GM15510 (cell line): ENCODE measurements around the gene PGRMC2.
A peak's percentile ranks its signal among the peaks of the same experiment; 100 is the strongest.

Source experiments
- POLR2A ChIP-seq: IDR thresholded peaks from 3 replicates; pipeline ENCODE4 v1.6.1; 2011; ENCODE audit warnings: borderline replicate concordance; ENCODE audit not compliant: insufficient read length; ENCODE audit errors: extremely low read depth

The PGRMC2 gene

GRCh38 chr4:128307123-128307571 is 19.5 kb upstream of the PGRMC2 start:
- no peak for TF ChIP-seq POLR2A

DNA sequence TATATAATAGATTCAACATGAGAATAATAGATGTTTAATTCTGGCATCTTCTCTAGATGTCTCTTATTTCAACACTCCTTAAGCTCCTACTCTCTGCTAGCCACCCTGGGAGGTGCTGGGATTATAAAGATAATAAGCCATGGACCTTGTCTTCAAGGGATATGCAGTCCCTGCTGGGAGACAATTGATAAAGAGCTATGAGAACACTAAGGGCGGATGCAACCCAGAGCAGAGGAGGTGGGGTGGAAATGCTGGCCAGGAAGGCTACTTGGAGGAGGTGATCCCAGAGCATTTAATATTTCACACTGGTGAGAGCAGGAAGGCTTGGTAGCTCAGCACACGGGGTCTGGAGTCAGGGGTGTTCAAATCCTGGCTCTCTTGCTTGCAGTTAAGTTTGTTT is 18.3 kb upstream of the PGRMC2 start:
- TF ChIP-seq POLR2A = no peak

- no peak for TF ChIP-seq POLR2A
Measured at GRCh38 chr4:128303986-128304385, 16.4 kb upstream of the PGRMC2 start.

- no peak for TF ChIP-seq POLR2A
Measured at GRCh38 chr4:128303405-128303785, 15.8 kb upstream of the PGRMC2 start.

- no peak for TF ChIP-seq POLR2A
Measured at GRCh38 chr4:128301979-128302378, 14.4 kb upstream of the PGRMC2 start.

- no peak for TF ChIP-seq POLR2A
Measured at GRCh38 chr4:128299848-128300247, 12.2 kb upstream of the PGRMC2 start.

DNA sequence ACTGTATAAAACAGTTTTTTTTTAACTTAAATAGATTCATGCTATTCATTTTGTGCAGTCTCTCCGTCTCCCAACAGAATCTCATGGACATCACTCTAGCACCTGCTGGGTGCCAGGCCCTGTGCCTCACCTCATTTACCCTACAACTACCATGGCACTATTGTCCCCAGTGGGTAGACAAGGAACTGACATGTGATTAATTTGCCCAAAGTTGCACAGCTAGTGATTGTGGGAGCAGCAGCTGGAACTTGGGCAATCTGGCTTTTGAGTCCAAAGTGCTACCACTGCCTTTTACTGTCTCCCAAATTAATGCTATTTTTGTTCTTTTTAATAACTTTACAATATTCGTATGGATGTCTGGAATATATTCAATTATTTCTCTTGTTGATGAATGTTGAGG is 11.2 kb upstream of the PGRMC2 start:
- no peak for TF ChIP-seq POLR2A

DNA sequence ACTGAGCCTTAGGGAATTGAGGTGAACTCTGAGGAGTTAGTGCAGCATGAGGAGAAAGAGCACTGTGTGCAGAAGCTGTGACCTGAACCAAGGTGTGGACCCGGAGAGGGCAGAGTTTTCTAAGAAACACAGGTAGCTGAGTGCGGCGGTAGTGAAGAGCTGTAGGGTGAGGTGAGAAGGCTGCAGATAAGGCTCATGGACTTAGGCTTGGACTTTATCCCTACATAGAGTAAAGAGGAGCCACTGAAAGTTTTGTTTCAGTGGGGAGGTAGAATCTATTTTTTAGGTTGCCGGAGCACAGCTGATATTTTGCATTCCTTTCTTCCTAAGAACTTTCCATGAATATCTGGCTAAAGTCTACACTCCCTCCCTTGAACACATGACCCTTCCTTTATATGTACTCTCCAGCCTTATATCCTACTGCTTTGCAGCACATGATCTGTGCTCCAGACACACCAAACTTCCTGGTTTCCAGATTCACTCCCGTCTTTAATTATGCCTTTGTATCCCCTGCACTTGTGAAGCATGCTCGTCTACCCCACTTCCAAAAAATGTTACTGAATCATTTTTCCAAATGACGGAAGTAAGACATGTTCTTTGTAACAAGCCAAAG is 10.6 kb upstream of the PGRMC2 start:
- TF ChIP-seq POLR2A = no peak

GRCh38 chr4:128295255-128295654 is 7.6 kb upstream of the PGRMC2 start:
- TF ChIP-seq POLR2A = no peak

DNA sequence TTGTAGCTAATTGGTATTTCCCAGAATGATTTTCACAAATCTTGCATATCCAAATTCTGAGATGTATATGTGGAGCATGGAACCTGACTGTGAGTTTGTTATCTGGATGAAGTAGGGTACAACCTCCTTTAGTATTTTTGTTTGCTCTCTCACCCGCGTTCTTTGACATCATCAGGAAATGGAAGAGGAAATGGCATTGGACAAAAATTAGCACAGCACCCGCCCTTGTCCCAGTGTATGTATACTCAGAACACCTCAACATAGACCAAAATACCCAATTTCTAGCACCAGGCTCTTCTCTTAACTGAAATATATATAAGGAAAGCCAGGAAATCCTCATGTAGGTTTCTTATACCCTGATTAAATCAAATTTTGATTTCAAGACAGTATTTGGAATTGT is 6.9 kb upstream of the PGRMC2 start:
- no peak for TF ChIP-seq POLR2A

DNA sequence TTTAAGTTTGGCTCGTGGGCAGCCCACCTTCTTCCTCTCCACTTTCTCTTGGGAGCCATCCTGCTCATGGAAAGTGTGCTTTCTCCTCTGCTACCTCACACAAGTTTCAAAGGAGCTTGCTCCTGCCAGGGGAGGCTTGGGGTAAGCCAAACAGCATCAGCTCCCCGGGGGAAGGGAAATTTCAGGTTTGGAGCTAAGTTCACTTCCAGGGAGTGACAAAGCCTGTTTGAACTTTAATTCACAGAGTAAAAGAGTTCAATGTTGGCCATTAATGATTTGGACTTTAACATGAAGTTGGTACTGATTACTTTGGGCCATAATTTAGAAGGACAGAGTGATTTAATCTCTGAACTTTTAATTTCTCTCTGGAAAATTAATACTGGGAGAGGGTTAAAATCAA is 4.7 kb upstream of the PGRMC2 start:
- TF ChIP-seq POLR2A = no peak

GRCh38 chr4:128291096-128291495 is 3.5 kb upstream of the PGRMC2 start:
- TF ChIP-seq POLR2A = no peak

DNA sequence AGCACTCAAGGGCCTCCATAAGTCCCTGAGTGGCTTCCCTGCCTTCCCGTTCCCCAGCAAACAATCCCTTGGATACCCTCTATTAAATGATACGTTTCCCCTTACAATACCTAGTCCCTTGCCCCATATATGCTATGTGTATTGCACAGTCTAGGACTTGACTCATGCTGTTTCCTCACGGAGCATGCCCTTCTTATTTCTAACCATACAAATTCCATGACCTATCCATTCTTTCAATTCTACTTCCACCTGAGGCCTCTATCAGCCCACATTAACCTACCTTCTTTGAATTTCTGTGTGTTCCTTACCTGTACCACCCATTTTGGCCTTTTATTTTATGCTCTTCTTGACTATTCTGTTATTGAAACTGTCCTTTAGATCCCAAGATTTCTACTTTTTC is 2.9 kb upstream of the PGRMC2 start:
- no peak for TF ChIP-seq POLR2A

DNA sequence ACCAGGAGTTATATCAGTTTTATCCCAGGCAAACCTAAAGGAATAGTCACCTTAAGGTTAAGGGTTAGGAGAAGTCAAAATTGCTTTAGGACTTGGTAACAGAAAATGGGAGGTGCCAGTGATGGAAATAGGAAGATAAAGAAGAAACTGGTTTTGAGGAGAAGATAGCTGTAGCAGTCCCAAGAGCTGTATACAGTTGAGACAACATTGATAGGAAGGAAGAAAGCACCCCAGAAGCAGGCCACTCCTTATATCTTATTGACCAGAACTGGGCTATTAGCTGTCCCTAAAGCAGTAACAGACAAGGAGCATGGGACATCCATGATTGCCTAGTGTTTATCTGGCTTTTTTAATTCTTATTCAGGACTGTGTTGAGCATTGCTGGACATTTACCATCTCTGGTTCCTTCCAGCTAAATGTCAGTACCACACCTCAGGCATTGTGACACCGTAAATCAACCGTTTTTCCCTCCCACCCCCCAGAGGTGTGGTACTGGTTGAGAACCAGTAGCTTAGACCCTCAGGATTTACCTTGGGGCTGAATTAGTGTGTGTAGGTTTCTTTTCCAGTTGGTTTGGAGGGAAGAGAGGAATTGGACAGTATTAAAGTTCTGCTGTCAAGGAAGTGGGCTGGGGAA is 2.0 kb upstream of the PGRMC2 start:
- TF ChIP-seq POLR2A = no peak

DNA sequence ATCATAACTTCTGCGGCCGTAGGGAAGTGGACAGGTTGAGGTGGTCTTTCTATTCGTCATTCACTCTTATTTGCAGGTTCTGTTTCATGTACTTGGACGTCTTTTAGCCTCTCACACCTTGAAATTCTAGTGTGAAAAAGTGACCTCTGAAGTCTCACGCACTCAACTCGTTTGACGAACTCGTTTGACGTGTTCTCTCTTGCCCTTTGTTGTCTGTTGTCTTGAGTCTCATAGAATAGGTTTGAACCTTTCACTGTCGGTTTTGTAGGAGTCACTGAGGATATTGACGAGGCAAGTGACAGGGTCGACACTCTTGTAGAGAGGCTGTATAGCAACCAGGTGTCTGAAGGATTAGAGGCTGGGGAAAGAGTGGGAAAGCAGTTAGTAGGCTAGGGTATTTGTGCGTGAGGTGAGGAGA is 1.1 kb upstream of the PGRMC2 start:
- no peak for TF ChIP-seq POLR2A

DNA sequence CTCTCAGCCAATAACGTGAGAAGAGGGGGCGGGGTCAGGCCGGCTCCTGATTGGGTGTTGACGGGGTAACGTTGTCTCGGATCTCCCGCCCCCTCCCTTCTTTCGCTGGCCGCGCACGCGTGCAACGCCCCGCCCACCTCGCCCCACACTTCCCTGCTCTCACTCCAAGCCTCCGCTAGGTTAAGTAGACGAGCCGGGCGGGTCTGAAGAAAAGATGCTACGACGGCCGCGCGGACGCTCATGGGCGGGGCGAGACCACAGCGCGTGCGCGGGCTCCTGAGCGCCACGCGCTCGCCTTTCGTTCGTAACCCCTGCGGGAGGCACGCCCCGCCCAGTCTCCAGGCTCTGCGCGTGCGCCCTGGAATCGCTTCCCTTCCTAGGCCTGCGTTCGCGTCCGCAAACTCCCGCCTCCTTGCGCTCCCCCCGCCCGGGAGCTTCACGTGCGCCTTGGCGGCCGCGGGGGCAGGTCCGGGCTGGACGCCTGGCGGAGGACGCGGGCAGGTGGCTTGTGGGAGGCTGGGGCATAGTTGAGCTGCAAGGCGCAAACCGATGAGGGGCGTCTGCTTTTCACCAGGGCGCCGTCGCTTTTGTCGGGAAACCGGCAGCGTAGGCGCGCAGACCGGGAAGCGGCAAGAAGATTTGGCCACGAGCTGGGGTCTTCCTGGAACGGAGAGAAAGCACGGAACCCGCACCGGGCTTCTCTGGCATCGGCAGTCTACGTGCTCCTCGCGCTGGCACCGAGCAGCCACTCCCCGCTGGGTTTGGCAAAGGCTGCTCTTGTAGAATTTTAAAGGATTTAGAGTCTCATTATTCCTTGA is 467 bp upstream of the PGRMC2 start:
- TF ChIP-seq POLR2A = peak; percentile 93
